Peyer's patch (tissue), 4 donors: Measurements from ENCODE around the gene CHMP2B.

ENCODE experiments used
- POLR2A ChIP-seq, 2 donors: fragments of 450-650 bp; IDR thresholded peaks; one replicate each; pipeline ENCODE4 v1.5.1; 2017; ENCODE audit warnings: antibody characterized with exemption in 2 of 2, mild to moderate bottlenecking in 2 of 2, moderate library complexity in 2 of 2
- TF ChIP-seq, protein P1 (sequence below), 6 experiments: fragments of 450-650 bp in 4 of 6; fragments of 200-600 bp in 2 of 6; sonication (generic) in 1 of 6; IDR thresholded peaks; one replicate each; pipeline ENCODE4 v1.5.1; 2017 to 2019; ENCODE audit warnings: antibody characterized with exemption in 6 of 6, mild to moderate bottlenecking in 3 of 6, moderate library complexity in 1 of 6

DNA sequence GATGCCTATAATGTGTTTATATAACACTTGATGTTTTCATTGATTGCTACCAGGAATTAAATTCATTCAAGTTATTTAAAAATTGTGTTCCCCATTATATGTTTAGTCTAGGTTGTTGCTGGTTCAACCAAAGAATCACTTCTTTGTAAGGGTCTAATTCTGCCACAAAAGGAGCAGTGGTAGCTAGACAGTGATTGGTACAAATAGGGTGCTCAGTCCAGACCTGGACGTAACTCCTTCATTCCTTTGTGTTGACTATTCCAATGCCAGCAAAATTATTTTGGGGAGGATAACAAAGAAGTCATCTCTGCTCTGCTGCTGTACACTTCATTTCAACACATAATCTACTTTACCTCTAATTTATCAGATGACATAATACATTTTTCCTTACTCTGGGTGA, 1.2 kb downstream of the CHMP2B start:
- TF ChIP-seq, protein P1, sequence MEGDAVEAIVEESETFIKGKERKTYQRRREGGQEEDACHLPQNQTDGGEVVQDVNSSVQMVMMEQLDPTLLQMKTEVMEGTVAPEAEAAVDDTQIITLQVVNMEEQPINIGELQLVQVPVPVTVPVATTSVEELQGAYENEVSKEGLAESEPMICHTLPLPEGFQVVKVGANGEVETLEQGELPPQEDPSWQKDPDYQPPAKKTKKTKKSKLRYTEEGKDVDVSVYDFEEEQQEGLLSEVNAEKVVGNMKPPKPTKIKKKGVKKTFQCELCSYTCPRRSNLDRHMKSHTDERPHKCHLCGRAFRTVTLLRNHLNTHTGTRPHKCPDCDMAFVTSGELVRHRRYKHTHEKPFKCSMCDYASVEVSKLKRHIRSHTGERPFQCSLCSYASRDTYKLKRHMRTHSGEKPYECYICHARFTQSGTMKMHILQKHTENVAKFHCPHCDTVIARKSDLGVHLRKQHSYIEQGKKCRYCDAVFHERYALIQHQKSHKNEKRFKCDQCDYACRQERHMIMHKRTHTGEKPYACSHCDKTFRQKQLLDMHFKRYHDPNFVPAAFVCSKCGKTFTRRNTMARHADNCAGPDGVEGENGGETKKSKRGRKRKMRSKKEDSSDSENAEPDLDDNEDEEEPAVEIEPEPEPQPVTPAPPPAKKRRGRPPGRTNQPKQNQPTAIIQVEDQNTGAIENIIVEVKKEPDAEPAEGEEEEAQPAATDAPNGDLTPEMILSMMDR (IDR thresholded peaks at IDR 0.05): no peak
- no peak for TF ChIP-seq POLR2A (IDR thresholded peaks at IDR 0.05)
